ENCODE data around the gene TKFC.

The TKFC gene

GRCh38 chr11:61361741-61362541, 28.9 kb downstream of the TKFC start, which contains the start of the genes CYB561A3 and TMEM138:
Gene CYB561A3, minus strand, starts transcription at chr11:61361882. Its CDS starts 5,169 bp downstream, at chr11:61356713.
Gene TMEM138, plus strand, starts transcription at chr11:61362374. Its CDS starts 2,017 bp downstream, at chr11:61364391.
- no peak for TF ChIP-seq CTCF (conservative IDR thresholded peaks at IDR 0.05)
- TF ChIP-seq ZFX (IDR thresholded peaks at IDR 0.05): peak; percentile 88
- peak within 1 kb of the TSS; percentile 93 for H3K27ac ChIP-seq

- no peak for TF ChIP-seq CTCF (conservative IDR thresholded peaks at IDR 0.05)
- no peak for TF ChIP-seq ZFX (IDR thresholded peaks at IDR 0.05)
- peak overlapping the region; percentile 93 for H3K27ac ChIP-seq
These were observed 29.5 kb downstream of the TKFC start for GRCh38 chr11:61362542-61362875.

- H3K27ac ChIP-seq: no peak overlapping the region
- TF ChIP-seq ZFX (IDR thresholded peaks at IDR 0.05) (no peak), CTCF (conservative IDR thresholded peaks at IDR 0.05) (no peak)
These were observed 31.1 kb downstream of the TKFC start for GRCh38 chr11:61364012-61364675.

GRCh38 chr11:61367406-61367805, 34.4 kb downstream of the TKFC start:
- TF ChIP-seq CTCF (conservative IDR thresholded peaks at IDR 0.05): no peak
- no peak for TF ChIP-seq ZFX (IDR thresholded peaks at IDR 0.05)
- H3K27ac ChIP-seq: peak overlapping the region; percentile 83

GRCh38 chr11:61368646-61369045, 35.6 kb downstream of the TKFC start:
- no peak for TF ChIP-seq CTCF (conservative IDR thresholded peaks at IDR 0.05)
- no peak for TF ChIP-seq ZFX (IDR thresholded peaks at IDR 0.05)
- H3K27ac ChIP-seq: peak overlapping the region; percentile 83

GRCh38 chr11:61369372-61370348, 36.6 kb downstream of the TKFC start:
- H3K27ac ChIP-seq: no peak overlapping the region

More at GRCh38 chr11:61369372-61370348, 36.6 kb downstream of the TKFC start:
- TF ChIP-seq ZFX (IDR thresholded peaks at IDR 0.05): no peak
- no peak for TF ChIP-seq CTCF (conservative IDR thresholded peaks at IDR 0.05)
